ENCODE data around the gene FLAD1. TPM values are rescaled to one million over a fixed set of nuclear protein-coding genes. Genes with fewer than 3 reads are reported as not detected.

FLAD1 gene
- total RNA-seq, 1 donor, result 20.6 TPM

GRCh38 chr1:154972517-154973343 is 10.4 kb upstream of the FLAD1 start:
- DNase-seq (ENCODE audit: insufficient read length, low spot score, missing footprints), result peak; percentile 84
- Histone ChIP-seq H3K4me3 (ENCODE audit: insufficient read depth, low read length) (peak overlapping the region; percentile 79), H4K20me1 (ENCODE audit: insufficient read depth, low read length) (peaks cover 18% of the 10 kb centered on the region), H3K4me1 (ENCODE audit: insufficient read depth, low read length) (peaks cover 64% of the 10 kb centered on the region), H3K9me3 (ENCODE audit: low read depth, low read length) (no peaks in the 10 kb centered on the region), H3K36me3 (ENCODE audit: insufficient read depth, low read length) (peaks cover 7% of the 10 kb centered on the region), H3K79me2 (ENCODE audit: insufficient read depth, low read length) (peaks cover 54% of the 10 kb centered on the region), H3K27ac (ENCODE audit: low read depth, low read length) (peak overlapping the region; percentile 97), H3K4me2 (ENCODE audit: insufficient read depth, low read length) (peak overlapping the region; percentile 99), H3K27me3 (ENCODE audit: insufficient read depth, low read length) (no peaks in the 10 kb centered on the region), H2AFZ (ENCODE audit: low read length) (no peak overlapping the region)
- no peak for TF ChIP-seq CTCF (IDR thresholded peaks at IDR 0.05; ENCODE audit: extremely low read depth, low read depth, low read length)

GRCh38 chr1:154973344-154974101 is 9.6 kb upstream of the FLAD1 start:
- H3K4me2 ChIP-seq (ENCODE audit: insufficient read depth, low read length), result peak overlapping the region; percentile 99
- no peak for TF ChIP-seq CTCF (IDR thresholded peaks at IDR 0.05; ENCODE audit: extremely low read depth, low read depth, low read length)
- peak; percentile 91 for DNase-seq (ENCODE audit: insufficient read length, low spot score, missing footprints)
- no peak overlapping the region for H2AFZ ChIP-seq (ENCODE audit: low read length)
- no peaks in the 10 kb centered on the region for H3K9me3 ChIP-seq (ENCODE audit: low read depth, low read length)
- H3K27ac ChIP-seq (ENCODE audit: low read depth, low read length), result peak overlapping the region; percentile 97
- peak overlapping the region; percentile 79 for H3K4me3 ChIP-seq (ENCODE audit: insufficient read depth, low read length)
- peaks cover 11% of the 10 kb centered on the region for H4K20me1 ChIP-seq (ENCODE audit: insufficient read depth, low read length)
- H3K4me1 ChIP-seq (ENCODE audit: insufficient read depth, low read length), result peaks cover 56% of the 10 kb centered on the region
- peaks cover 8% of the 10 kb centered on the region for H3K36me3 ChIP-seq (ENCODE audit: insufficient read depth, low read length)
- H3K27me3 ChIP-seq (ENCODE audit: insufficient read depth, low read length), result no peaks in the 10 kb centered on the region
- peaks cover 54% of the 10 kb centered on the region for H3K79me2 ChIP-seq (ENCODE audit: insufficient read depth, low read length)

GRCh38 chr1:154974102-154974807 is 8.9 kb upstream of the FLAD1 start, which contains the start of gene CKS1B:
Gene CKS1B (plus strand): TSS chr1:154974681. CDS start chr1:154974746, 65 bp downstream.
- Histone ChIP-seq H3K9me3 (ENCODE audit: low read depth, low read length) (no peaks in the 10 kb centered on the region), H3K4me2 (ENCODE audit: insufficient read depth, low read length) (peak within 1 kb of the TSS; percentile 99), H3K79me2 (ENCODE audit: insufficient read depth, low read length) (peaks cover 47% of the 10 kb centered on the region), H2AFZ (ENCODE audit: low read length) (peak within 1 kb of the TSS; percentile 89), H3K27me3 (ENCODE audit: insufficient read depth, low read length) (no peaks in the 10 kb centered on the region), H3K4me3 (ENCODE audit: insufficient read depth, low read length) (peak within 1 kb of the TSS; percentile 79), H3K4me1 (ENCODE audit: insufficient read depth, low read length) (peaks cover 48% of the 10 kb centered on the region), H3K36me3 (ENCODE audit: insufficient read depth, low read length) (peaks cover 9% of the 10 kb centered on the region), H3K27ac (ENCODE audit: low read depth, low read length) (peak within 1 kb of the TSS; percentile 97), H4K20me1 (ENCODE audit: insufficient read depth, low read length) (peaks cover 4% of the 10 kb centered on the region)
- DNase-seq (ENCODE audit: insufficient read length, low spot score, missing footprints), result peak; percentile 97
- no peak for TF ChIP-seq CTCF (IDR thresholded peaks at IDR 0.05; ENCODE audit: extremely low read depth, low read depth, low read length)
